ENCODE results near the gene CCL25.

DNA sequence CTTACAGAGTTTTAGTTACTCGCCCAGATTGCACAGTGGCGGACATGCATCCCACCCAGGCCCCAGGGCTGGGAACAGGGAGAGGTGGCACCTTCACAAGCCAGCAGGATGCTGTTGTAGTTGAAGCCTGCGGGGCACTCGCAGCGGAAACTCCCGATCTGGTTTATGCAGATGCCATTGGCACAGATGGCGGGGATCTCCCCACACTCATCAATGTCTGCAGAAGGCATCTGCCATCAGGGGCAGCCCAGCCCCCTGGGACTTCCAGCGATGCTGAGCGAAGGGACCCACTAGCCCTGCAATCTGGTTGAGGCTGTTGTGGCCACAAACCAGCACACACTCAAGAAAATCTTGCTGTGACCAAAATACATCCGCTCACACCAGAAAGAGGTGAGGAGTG lies 44.6 kb downstream of the CCL25 start:
- TF ChIP-seq, protein P1, sequence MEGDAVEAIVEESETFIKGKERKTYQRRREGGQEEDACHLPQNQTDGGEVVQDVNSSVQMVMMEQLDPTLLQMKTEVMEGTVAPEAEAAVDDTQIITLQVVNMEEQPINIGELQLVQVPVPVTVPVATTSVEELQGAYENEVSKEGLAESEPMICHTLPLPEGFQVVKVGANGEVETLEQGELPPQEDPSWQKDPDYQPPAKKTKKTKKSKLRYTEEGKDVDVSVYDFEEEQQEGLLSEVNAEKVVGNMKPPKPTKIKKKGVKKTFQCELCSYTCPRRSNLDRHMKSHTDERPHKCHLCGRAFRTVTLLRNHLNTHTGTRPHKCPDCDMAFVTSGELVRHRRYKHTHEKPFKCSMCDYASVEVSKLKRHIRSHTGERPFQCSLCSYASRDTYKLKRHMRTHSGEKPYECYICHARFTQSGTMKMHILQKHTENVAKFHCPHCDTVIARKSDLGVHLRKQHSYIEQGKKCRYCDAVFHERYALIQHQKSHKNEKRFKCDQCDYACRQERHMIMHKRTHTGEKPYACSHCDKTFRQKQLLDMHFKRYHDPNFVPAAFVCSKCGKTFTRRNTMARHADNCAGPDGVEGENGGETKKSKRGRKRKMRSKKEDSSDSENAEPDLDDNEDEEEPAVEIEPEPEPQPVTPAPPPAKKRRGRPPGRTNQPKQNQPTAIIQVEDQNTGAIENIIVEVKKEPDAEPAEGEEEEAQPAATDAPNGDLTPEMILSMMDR (IDR thresholded peaks at IDR 0.05), result no peak
- TF ChIP-seq POLR2A (IDR thresholded peaks at IDR 0.05) (no peak), POLR2AphosphoS5 (IDR thresholded peaks at IDR 0.05) (no peak)
